ENCODE results near the gene NKRF. TPM values are rescaled to one million over a fixed set of nuclear protein-coding genes. Genes with fewer than 3 reads are reported as not detected.

Gene NKRF
- 1 to 10 TPM; 5.7 to 9.2 (median 6.0) TPM for total RNA-seq

DNA sequence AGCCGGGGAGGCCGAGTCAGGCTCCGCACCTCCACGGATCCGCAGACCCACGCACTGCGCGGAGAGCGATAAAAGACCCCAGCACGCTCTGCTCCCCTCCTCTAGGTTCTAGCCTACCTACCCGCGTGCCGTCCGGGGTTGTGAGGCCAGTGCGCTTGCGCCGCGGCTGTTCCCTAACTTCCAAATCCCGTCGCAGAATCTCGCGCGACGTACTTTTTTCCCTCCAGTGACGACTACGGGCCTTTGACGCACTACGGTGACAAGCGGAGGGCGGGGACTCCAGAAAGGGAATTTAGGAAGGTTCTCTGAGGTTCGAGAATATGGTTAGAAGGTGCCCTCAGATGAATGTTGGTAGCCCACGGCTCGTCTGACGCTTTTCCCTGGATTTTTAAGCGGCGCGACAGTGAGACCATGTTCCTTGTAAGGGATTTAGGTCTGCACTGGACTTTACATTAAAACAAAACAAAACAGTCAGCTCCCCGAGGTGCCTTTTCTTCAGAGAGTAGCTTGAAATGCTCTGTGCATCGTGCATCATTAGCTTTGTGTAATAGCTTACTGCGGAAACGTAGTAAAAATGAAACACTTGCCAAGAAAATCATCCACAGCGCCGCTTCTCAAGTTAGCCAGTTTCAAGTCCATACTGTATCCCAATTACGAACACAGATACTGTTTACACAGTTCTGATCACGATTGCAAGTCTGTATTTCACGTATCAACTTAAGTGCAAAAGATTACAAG lies at the start of gene NKRF:
Gene NKRF, minus strand, starts transcription at position 145 of the 738 bp plus-strand sequence.
- H3K36me3 ChIP-seq: no peaks in the 10 kb centered on the region
- peak; percentile 93 for ATAC-seq
- WGBS, 2 donors (ENCODE audit: low coverage in 1 of 2): 0 to 32% methylated on average over 8 to 11 of the region's 46 CpGs

DNA sequence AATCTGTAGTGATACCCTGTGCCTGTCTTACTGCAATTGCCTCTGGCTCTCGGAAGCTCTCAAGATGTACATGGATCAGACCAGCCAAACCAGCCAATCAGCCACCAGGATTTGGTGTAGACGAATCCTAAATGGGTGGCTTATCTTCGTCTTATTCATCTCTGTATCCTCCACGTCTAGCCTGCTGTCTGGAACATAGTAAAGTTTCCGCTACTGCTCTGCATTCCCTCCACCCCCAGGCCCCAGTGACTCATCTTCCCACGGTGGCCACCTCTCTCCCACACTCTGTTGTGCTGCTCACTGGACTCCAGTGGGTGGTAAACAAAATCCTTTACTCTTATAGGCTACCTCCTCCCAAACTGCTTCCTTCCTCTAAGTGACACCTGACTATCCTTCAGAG lies 48.9 kb upstream of the NKRF start:
- H3K27ac ChIP-seq: peak overlapping the region in 2 of 4 donors; percentile 69 to 72
- no peaks in the 10 kb centered on the region for H3K9me3 ChIP-seq
- no peak overlapping the region for H3K4me3 ChIP-seq
- H3K4me1 ChIP-seq: peaks cover 0 to 17% (median 0%) of the 10 kb centered on the region in 3 donors
- WGBS, 2 donors (ENCODE audit: low coverage in 1 of 2): 17 to 59% methylated on average over 3 to 4 of the region's 6 CpGs
- peaks cover 0 to 24% of the 10 kb centered on the region in 2 donors for H3K36me3 ChIP-seq
- no peak for ATAC-seq
- TF ChIP-seq EP300 (IDR thresholded peaks at IDR 0.05) (no peak), POLR2AphosphoS5 (IDR thresholded peaks at IDR 0.05) (no peak)
- TF ChIP-seq, protein P1, sequence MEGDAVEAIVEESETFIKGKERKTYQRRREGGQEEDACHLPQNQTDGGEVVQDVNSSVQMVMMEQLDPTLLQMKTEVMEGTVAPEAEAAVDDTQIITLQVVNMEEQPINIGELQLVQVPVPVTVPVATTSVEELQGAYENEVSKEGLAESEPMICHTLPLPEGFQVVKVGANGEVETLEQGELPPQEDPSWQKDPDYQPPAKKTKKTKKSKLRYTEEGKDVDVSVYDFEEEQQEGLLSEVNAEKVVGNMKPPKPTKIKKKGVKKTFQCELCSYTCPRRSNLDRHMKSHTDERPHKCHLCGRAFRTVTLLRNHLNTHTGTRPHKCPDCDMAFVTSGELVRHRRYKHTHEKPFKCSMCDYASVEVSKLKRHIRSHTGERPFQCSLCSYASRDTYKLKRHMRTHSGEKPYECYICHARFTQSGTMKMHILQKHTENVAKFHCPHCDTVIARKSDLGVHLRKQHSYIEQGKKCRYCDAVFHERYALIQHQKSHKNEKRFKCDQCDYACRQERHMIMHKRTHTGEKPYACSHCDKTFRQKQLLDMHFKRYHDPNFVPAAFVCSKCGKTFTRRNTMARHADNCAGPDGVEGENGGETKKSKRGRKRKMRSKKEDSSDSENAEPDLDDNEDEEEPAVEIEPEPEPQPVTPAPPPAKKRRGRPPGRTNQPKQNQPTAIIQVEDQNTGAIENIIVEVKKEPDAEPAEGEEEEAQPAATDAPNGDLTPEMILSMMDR (IDR thresholded peaks at IDR 0.05): no peak
- no peaks in the 10 kb centered on the region for H3K27me3 ChIP-seq

More for the DNA sequence above, at the start of gene NKRF:
- H3K9me3 ChIP-seq: no peaks in the 10 kb centered on the region
- H3K27ac ChIP-seq: peak within 1 kb of the TSS; percentile 79 to 93 (median 87)
- TF ChIP-seq, protein P1 (IDR thresholded peaks at IDR 0.05): no peak
- peak; percentile 94 for TF ChIP-seq POLR2AphosphoS5 (IDR thresholded peaks at IDR 0.05)
- TF ChIP-seq POLR2A (IDR thresholded peaks at IDR 0.05): peak; percentile 73 to 82
- peak within 1 kb of the TSS; percentile 78 to 92 for H3K4me3 ChIP-seq
- peaks cover 0 to 7% (median 0%) of the 10 kb centered on the region in 3 donors for H3K4me1 ChIP-seq
- no peaks in the 10 kb centered on the region for H3K27me3 ChIP-seq

DNA sequence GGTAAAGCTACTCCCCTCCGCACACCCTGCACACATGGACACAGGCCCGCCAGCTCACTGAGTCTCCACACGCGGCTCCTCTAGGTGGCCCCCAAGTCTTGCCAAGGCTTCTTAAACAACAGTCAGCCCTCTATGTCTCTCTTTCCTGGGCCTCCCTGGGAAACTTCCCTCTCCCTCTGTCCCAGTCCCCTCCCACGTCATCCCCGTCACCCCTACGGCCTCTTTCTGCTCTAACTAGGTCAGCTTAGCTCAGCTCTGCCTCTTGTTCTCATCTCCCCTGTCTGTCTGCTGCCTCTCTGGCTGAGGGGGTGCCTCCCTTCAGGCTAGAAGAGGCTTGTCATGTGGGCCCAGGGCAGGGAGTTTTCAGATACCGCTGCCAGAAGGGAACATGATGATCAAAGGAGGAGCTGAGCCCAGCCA lies 47.9 kb upstream of the NKRF start:
- H3K9me3 ChIP-seq: no peaks in the 10 kb centered on the region
- ATAC-seq: peak; percentile 78
- 0 to 61% methylated on average over 1 to 3 of the region's 8 CpGs for WGBS, 2 donors (ENCODE audit: low coverage in 1 of 2)
- no peaks in the 10 kb centered on the region for H3K27me3 ChIP-seq
- H3K27ac ChIP-seq: peak overlapping the region in 3 of 4 donors; percentile 56 to 72 (median 69)
- H3K36me3 ChIP-seq: peaks cover 0 to 31% of the 10 kb centered on the region in 2 donors
- H3K4me1 ChIP-seq: peaks cover 0 to 17% (median 0%) of the 10 kb centered on the region in 3 donors
- TF ChIP-seq POLR2A (IDR thresholded peaks at IDR 0.05) (no peak), EP300 (IDR thresholded peaks at IDR 0.05) (no peak), POLR2AphosphoS5 (IDR thresholded peaks at IDR 0.05) (no peak)
- TF ChIP-seq, protein P1 (IDR thresholded peaks at IDR 0.05): peak in 3 of 4 experiments; percentile 13 to 54 (median 30)
- no peak overlapping the region for H3K4me3 ChIP-seq

GRCh38 chrX:119648421-119648775 lies 42.2 kb upstream of the NKRF start:
- Histone ChIP-seq H3K4me1 (no peaks in the 10 kb centered on the region), H3K27me3 (no peaks in the 10 kb centered on the region), H3K36me3 (peaks cover 0 to 39% of the 10 kb centered on the region in 2 donors), H3K27ac (no peak overlapping the region), H3K4me3 (no peak overlapping the region), H3K9me3 (no peaks in the 10 kb centered on the region)
- ATAC-seq: no peak
- no peak for TF ChIP-seq POLR2A (IDR thresholded peaks at IDR 0.05)
- no peak for TF ChIP-seq EP300 (IDR thresholded peaks at IDR 0.05)
- no peak for TF ChIP-seq POLR2AphosphoS5 (IDR thresholded peaks at IDR 0.05)
- TF ChIP-seq, protein P1 (IDR thresholded peaks at IDR 0.05): no peak
- WGBS, 2 donors (ENCODE audit: low coverage in 1 of 2): 76 to 88% methylated on average over 5 to 6 of the region's 6 CpGs

Measured in gastroesophageal sphincter (tissue), 4 donors.